Stomach smooth muscle (tissue), 2 donors: ENCODE results near the gene THYN1.
"Not testable (repeated sequence)": the region's sequence is repeated elsewhere in the genome, so short reads cannot be mapped to it uniquely, and the experiment has no call there.

ENCODE experiments used
- H3K27ac ChIP-seq: one replicate; pipeline ENCODE4 v1.7.0; 2013; ENCODE audit warnings: mild to moderate bottlenecking, low read length, inconsistent platforms
- H3K27me3 ChIP-seq, 2 donors: one replicate each; pipeline ENCODE4 v1.7.0; 2013; ENCODE audit warnings: low read length in 2 of 2; ENCODE audit not compliant: insufficient read depth in 2 of 2, control insufficient read depth in 1 of 2
- H3K36me3 ChIP-seq, 2 donors: one replicate each; pipeline ENCODE4 v1.7.0; 2013; ENCODE audit warnings: low read length in 2 of 2; ENCODE audit not compliant: control insufficient read depth in 2 of 2, insufficient read depth in 2 of 2
- H3K4me1 ChIP-seq: one replicate; pipeline ENCODE4 v1.7.0; 2013; ENCODE audit warnings: low read length; ENCODE audit not compliant: control insufficient read depth, insufficient read depth
- H3K4me3 ChIP-seq, 2 donors: one replicate each; pipeline ENCODE4 v1.7.0; 2013; ENCODE audit warnings: low read length in 2 of 2
- H3K9ac ChIP-seq, 2 donors: one replicate each; pipeline ENCODE4 v1.7.0; 2013; ENCODE audit warnings: low read length in 2 of 2, mild to moderate bottlenecking in 1 of 2
- H3K9me3 ChIP-seq, 2 donors: one replicate each; pipeline ENCODE4 v1.7.0; 2013; ENCODE audit warnings: low read length in 2 of 2; ENCODE audit not compliant: control insufficient read depth in 2 of 2
- donor health status: healthy.
- donor health status: Pancreatic carcinoma.

THYN1 gene

DNA sequence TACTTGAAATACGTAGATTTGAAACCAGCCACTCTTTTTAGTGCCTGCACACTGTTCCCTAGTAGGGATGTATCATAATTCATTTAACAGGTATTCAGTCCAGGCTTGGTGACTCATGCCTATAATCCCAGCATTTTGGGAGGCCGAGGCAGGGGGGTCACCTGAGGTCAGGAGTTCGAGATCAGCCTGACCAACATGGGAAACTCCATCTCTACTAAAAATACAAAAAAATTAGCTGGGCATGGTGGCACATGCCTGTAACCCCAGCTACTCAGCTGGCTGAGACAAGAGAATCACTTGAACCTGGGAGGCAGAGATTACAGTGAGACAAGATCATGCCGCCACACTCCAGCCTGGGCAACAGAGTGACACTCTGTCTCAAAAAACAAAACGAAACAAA, 31.2 kb upstream of the THYN1 start:
- not testable (repeated sequence) for H3K9me3 ChIP-seq, H3K36me3 ChIP-seq, H3K27me3 ChIP-seq, H3K9ac ChIP-seq, H3K4me1 ChIP-seq, H3K27ac ChIP-seq, H3K4me3 ChIP-seq

DNA sequence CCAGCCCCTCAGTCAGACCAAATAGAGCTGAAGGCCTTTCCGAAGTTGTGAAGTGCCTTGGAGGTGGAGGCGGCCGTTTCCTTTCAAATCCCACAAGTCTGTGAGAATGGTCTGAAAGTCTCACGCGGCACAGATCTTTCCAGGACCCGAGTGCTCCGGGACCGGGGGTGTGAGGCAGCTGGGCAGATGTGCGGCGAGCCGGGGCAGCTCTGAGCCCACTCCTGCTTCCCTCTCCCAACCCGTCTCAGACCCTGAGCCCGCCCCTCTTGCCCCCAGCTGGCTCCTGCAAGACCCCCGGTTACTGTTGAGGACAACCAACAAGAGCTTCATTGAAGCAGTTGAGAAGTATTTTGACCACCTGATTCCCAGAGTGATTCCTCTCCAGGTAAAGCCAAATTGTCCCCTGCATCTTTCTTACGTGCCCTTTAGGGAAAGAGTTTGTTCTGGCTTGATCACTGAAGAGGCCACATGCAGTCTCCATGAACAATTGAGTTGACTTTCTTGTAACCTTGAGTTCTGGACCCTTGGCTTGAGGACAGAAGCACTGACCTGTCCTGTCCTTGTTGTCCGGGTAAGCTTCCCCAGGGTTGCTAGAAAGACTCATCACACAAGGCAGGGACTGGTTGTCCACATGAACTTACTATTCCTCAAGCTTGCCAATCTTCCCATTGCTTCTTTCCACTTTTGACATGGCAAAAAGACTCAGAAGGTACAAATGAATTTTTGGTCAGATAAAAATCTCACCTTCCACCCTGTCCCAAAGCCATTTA, 30.5 kb upstream of the THYN1 start:
- H3K27ac ChIP-seq = no peak overlapping the region
- no peaks in the 10 kb centered on the region for H3K27me3 ChIP-seq

DNA sequence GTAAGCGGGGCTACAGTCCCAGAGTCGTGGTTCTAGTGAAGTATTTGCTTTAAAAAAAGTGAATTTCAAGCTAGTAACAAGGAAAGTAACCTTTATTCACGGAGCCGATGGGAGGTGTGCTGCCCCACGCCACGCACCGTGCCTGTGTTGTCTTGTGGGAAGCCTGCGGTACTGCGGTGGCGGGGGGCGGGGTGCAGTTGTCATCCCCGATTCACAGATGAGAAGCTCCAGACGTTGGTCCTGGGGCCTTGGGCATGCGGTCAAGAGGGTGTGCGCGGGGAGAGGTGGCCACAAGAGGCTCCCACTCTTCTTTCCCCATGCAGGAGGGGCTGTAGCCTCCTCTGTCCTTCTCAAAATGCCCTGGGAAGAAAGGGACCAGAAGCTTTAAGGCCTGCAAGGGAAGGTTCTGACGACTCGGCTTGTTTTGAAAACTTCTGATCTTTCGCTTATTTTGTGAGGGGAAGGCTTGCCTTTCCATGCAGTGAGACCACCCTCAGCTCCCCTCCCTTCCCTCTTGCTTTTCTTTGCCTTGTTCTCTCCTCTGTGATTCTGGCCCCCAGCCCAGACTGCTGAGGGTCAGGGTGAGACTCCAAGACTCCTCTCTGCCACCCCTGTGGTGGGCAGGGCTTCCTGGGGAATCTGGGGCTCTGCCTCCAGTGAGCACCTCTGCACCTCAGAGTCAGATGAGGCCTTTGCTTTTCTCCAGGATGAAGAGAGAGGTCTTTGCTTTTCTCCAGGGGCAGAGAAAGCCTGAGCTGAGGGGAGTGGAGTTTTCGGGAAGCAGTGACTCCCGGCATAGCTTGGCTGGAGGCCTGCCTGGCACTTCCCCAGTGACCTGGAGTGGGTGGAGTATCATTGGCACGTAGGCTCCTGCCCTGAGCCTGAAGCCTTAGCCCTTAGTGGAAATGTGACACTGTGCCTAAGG, 29.2 kb upstream of the THYN1 start:
- Histone ChIP-seq H3K27ac (no peak overlapping the region), H3K36me3 (no peaks in the 10 kb centered on the region), H3K4me3 (no peak overlapping the region), H3K4me1 (no peaks in the 10 kb centered on the region), H3K27me3 (peaks cover 7 to 10% of the 10 kb centered on the region in 2 donors), H3K9me3 (peaks cover 3 to 5% of the 10 kb centered on the region in 2 donors), H3K9ac (no peak overlapping the region)

More for the DNA sequence above, 30.5 kb upstream of the THYN1 start:
- H3K4me1 ChIP-seq = no peaks in the 10 kb centered on the region
- H3K36me3 ChIP-seq = no peaks in the 10 kb centered on the region
- H3K9ac ChIP-seq = no peak overlapping the region
- H3K9me3 ChIP-seq = no peaks in the 10 kb centered on the region
- no peak overlapping the region for H3K4me3 ChIP-seq

DNA sequence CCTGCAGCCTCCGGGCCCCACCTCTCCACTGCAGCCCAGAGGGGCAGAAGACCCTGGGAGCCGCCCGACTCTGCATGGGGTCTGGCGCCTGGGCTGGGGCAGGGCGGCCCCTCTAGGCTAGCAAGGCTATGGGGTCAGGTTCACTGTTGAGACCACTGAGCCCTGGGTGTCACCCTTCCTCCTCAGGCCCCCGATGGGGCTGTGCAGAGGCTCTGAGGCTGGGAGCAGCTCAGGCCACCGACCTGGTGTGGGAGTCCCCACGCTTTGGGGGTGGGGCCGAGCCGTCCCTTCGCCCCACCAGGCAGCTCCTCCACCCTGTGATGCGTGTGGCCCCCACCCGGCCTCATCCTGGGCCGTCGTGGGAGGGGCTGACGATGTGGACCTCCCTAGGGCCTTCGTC, 28.5 kb upstream of the THYN1 start:
- H3K27me3 ChIP-seq = peaks cover 14 to 17% of the 10 kb centered on the region in 2 donors

DNA sequence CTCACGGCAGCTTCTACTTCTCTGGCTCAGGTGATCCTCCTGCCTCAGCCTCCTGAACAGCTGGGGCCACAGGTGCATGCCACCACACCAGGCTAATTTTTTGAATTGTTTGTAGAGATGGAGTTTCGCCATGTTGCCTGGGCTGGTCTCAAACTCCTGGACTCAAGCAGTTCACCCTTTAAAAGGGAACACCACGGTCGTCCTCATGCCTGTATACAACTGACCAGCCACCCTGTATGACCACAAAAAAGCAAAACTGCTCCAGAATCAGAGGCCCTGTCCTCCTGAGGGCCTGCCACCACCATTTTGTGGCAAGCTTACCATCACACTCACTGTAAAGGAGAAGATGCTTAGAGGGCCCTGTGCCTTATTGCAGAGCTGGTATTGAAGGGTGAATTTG, 25.2 kb upstream of the THYN1 start:
- Histone ChIP-seq H3K4me1 (peaks cover 15% of the 10 kb centered on the region), H3K27me3 (peaks cover 34 to 46% of the 10 kb centered on the region in 2 donors), H3K36me3 (no peaks in the 10 kb centered on the region), H3K9ac (no peak overlapping the region), H3K4me3 (no peak overlapping the region), H3K9me3 (peaks cover 3 to 5% of the 10 kb centered on the region in 2 donors), H3K27ac (no peak overlapping the region)

More for the DNA sequence above, 28.5 kb upstream of the THYN1 start:
- H3K4me1 ChIP-seq, H3K9ac ChIP-seq, H3K27ac ChIP-seq, H3K9me3 ChIP-seq, H3K36me3 ChIP-seq, H3K4me3 ChIP-seq: not testable (repeated sequence)

DNA sequence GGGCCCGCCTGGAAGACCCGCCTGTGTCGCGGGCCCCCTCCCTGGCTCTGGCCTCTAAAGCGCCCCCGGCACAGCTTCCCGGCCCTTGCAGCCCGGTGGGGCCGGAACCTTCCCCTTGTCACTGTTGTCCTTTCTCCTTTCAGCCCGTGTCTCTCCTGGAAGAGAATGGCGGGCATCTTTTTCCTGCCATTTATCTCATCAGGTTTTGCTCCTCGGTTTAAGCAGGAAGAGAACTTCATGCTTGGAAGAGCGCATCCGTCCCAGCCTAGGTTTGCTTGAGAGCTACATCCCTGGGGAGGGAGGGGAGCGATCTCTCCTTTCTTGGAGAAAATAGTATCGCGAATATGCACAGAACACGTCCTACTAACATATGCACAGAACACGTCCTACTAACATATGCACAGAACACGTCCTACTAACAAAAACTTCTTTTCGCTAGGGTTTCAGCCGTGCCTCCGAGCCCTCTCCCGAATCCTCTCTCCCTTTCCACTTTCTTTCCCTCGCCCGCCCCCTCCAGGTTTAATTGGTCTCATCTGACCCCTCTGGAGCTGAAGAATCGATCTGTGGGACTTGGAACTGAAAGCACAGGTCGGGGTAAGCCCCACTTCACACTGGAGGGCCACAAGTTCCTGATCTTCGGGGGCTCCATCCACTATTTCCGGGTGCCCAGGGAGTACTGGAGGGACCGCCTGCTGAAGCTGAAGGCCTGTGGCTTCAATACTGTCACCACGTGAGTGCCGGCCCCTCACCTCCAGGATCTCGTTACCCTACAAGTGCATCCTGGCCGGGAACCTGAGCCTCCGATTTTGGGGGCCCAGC, 24.2 kb upstream of the THYN1 start:
- Histone ChIP-seq H3K9me3 (peaks cover 3 to 5% of the 10 kb centered on the region in 2 donors), H3K4me3 (peak overlapping the region in 1 of 2 donors; percentile 22), H3K36me3 (no peaks in the 10 kb centered on the region), H3K9ac (no peak overlapping the region), H3K27me3 (peaks cover 42 to 56% of the 10 kb centered on the region in 2 donors), H3K4me1 (peaks cover 15% of the 10 kb centered on the region), H3K27ac (no peak overlapping the region)

DNA sequence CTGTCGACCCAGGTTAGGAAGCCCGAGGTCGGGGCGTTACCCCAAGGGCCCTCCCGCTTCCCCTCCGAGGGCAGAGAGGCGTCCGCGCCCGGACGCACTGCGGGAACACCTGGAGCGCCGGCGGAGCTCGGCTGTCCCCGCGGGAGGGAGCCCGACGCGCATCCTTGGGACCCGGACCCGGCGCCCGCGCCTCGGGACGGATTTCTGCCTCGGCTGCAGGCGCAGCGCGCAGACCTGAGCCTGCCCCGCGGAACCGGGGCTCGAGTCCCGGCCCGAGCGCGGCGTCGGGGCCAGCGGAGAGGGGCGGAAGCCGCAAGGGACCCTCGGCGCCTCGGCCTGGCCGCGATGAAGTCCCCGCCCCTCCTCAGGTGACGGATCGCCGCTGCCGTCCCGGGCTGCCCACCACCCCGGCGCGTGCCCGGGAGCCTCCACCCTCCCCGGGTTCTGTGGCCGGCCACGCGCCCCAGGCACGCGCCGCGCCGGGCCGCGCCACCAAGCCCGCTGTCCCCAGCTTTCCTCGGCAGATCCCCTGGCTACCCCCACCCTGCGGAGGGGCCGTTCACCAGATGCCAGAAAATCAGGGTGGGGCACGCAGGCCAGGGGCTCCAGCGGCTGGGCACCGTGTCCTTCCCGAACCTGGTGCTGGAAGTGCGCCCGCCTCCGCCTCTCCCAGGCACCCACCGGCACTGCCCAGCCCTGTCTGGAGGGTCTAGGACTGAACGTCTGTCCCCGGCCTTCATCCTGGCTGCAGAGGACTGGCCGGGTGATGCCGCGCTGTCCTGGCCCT, 23.4 kb upstream of the THYN1 start:
- H3K4me1 ChIP-seq = peaks cover 15% of the 10 kb centered on the region
- no peak overlapping the region for H3K9ac ChIP-seq
- peaks cover 3 to 5% of the 10 kb centered on the region in 2 donors for H3K9me3 ChIP-seq
- H3K36me3 ChIP-seq = no peaks in the 10 kb centered on the region
- H3K4me3 ChIP-seq = peak overlapping the region; percentile 50 to 55
- no peak overlapping the region for H3K27ac ChIP-seq
- peaks cover 44 to 62% of the 10 kb centered on the region in 2 donors for H3K27me3 ChIP-seq

DNA sequence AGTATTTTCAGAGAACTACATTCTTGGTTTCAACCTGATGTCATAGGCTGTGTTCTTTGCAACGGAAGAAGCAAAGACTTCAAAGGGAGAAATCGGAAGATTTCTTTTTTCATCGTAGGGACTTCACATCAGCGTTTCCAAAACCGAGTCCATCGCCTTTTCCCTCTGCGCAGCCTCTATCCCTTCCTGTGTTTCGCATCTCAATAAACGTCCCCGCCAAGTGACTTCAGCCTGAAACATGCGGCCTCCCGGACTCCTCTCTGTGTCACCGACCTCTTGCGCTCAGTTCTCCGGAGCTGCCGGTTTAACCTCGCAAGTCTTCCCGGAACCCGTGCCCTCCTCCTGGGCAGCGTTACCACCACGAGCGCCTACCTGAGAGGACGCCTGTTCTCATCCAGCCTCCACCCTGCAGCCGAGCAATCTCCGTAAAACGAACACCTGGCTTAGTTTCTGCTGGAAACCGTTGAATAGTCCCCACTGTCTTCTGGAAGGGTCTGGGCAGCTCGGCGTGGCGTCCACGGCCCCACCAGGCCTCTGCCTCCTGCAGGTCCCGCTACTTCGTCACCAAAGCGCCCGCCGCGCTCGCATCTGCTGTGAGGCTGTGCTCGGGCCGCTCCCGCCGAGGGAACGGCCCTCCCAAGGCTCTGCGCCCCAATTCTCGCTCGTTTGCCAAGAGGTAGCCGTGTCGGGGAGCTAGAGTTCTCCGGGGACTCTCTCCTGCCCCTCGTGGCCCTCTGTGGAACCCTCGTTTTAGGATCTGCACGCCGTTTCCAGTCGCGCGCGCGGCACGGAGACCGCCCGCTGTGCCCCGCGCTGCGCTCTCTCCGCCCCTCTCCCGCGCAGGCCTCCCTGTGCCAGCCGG, 22.6 kb upstream of the THYN1 start, which contains the start of gene GLB1L3:
TSS of gene GLB1L3 (plus strand) at position 846 of the 862 bp plus-strand sequence. CDS start 362 bp downstream, outside the sequence.
- Histone ChIP-seq H3K27me3 (peaks cover 48 to 65% of the 10 kb centered on the region in 2 donors), H3K27ac (no peak within 1 kb of the TSS), H3K9ac (no peak within 1 kb of the TSS)

DNA sequence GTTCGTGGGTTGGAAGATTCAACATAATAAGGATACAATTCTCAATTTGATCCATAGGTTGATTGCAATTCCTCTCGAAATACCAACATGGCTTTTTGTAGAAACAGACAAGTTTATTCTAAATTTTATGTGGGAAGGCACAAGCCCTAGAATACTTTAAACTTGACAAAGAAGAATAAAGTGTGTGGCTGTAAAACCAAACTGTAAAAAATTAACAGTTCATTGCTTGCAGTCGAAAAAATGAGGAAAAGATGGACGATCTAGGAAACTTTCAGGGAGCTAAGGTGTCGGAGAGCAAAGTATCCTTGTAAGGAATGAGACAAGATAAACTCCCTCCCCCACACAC, 22.0 kb upstream of the THYN1 start:
- Histone ChIP-seq H3K4me3 (no peak overlapping the region), H3K27me3 (peaks cover 49 to 65% of the 10 kb centered on the region in 2 donors), H3K9ac (no peak overlapping the region)

More for the DNA sequence above, 22.6 kb upstream of the THYN1 start, which contains the start of gene GLB1L3:
- Histone ChIP-seq H3K4me1 (peaks cover 15% of the 10 kb centered on the region), H3K36me3 (no peaks in the 10 kb centered on the region), H3K4me3 (peak within 1 kb of the TSS; percentile 50 to 55), H3K9me3 (peaks cover 3 to 5% of the 10 kb centered on the region in 2 donors)

More for the DNA sequence above, 22.0 kb upstream of the THYN1 start:
- no peak overlapping the region for H3K27ac ChIP-seq
- H3K4me1 ChIP-seq = peaks cover 15% of the 10 kb centered on the region
- H3K9me3 ChIP-seq = peaks cover 3 to 5% of the 10 kb centered on the region in 2 donors
- H3K36me3 ChIP-seq = no peaks in the 10 kb centered on the region
